IMR-90 (cell line): ENCODE results near the gene EHBP1. TPM values are rescaled to one million over a fixed set of nuclear protein-coding genes. Genes with fewer than 3 reads are reported as not detected.

Source experiments
- ATAC-seq: fragments of 200-7000 bp; cut with Tn5 transposase; 2 replicates; pipeline ENCODE4 v1.9.1; 2020; ENCODE audit warnings: low read depth, mild to moderate bottlenecking, moderate library complexity
- BruUV-seq: library from RNA; stranded (reverse); fragments of 400-500 nt; replicated peaks from 2 replicates; lab custom pipeline; 2021; lab: Mats Ljungman, UMichigan
- CTCF ChIA-PET: fragments of 300-600 bp; formaldehyde crosslinking; extraction: SDS; loops from one replicate; lab custom pipeline; 2021; ENCODE audit warnings: antibody characterized with exemption; lab: Yijun Ruan, JAX
- POLR2A ChIA-PET: fragments of 300-600 bp; sonication (Branson Sonifier 250); formaldehyde crosslinking; loops from one replicate; lab custom pipeline; 2022; ENCODE audit warnings: antibody characterized with exemption; ENCODE audit not compliant: unreplicated experiment; lab: Charles Lee
- DNase-seq: peaks from one replicate; pipeline ENCODE4 v3.0.0; 2013
- H2AFZ ChIP-seq: replicated peaks from 2 replicates; pipeline ENCODE3; 2013; ENCODE audit warnings: low read length, mild to moderate bottlenecking; ENCODE audit not compliant: poor library complexity
- H2AK5ac ChIP-seq: 2 replicates; pipeline ENCODE4 v1.6.1; 2013; ENCODE audit warnings: low read depth, low read length, inconsistent platforms
- H2AK9ac ChIP-seq: replicated peaks from 2 replicates; pipeline ENCODE3; 2013; ENCODE audit warnings: mild to moderate bottlenecking, low read depth, low read length, moderate library complexity; ENCODE audit not compliant: poor library complexity
- H2BK120ac ChIP-seq: 2 replicates; pipeline ENCODE4 v1.6.1; 2013; ENCODE audit warnings: low read depth, low read length, inconsistent platforms
- H2BK15ac ChIP-seq: 3 replicates; pipeline ENCODE4 v1.6.1; 2013; ENCODE audit warnings: low read depth, low read length, inconsistent platforms
- H2BK20ac ChIP-seq: 2 replicates; pipeline ENCODE4 v1.6.1; 2013; ENCODE audit warnings: low read depth, mild to moderate bottlenecking, inconsistent platforms, low read length, moderate library complexity
- H2BK5ac ChIP-seq: 2 replicates; pipeline ENCODE4 v1.6.1; 2013; ENCODE audit warnings: mild to moderate bottlenecking, low read depth, low read length, inconsistent platforms; ENCODE audit not compliant: poor library complexity, severe bottlenecking
- H3K14ac ChIP-seq: replicated peaks from 2 replicates; pipeline ENCODE4 v1.6.1; 2013; ENCODE audit warnings: low read depth, low read length, inconsistent platforms
- H3K18ac ChIP-seq: 2 replicates; pipeline ENCODE4 v1.6.1; 2013; ENCODE audit warnings: low read depth, low read length, control low read depth
- H3K23ac ChIP-seq: 2 replicates; pipeline ENCODE4 v1.6.1; 2013; ENCODE audit warnings: low read depth, low read length, inconsistent platforms
- H3K27ac ChIP-seq: 2 replicates; pipeline ENCODE4 v1.5.1; 2013; ENCODE audit warnings: mild to moderate bottlenecking, control low read depth, low read length; ENCODE audit not compliant: insufficient read depth
- H3K27me3 ChIP-seq: 2 replicates; pipeline ENCODE4 v1.6.1; 2013; ENCODE audit warnings: low read length; ENCODE audit not compliant: control insufficient read depth, insufficient read depth
- H3K36me3 ChIP-seq: 2 replicates; pipeline ENCODE4 v1.6.1; 2013; ENCODE audit warnings: low read length, mixed read lengths; ENCODE audit not compliant: control insufficient read depth, insufficient read depth
- H3K4ac ChIP-seq: 2 replicates; pipeline ENCODE4 v1.6.1; 2013; ENCODE audit warnings: low read depth, low read length, inconsistent platforms
- H3K4me1 ChIP-seq: 2 replicates; pipeline ENCODE4 v1.6.1; 2013; ENCODE audit warnings: low read length, mixed read lengths; ENCODE audit not compliant: control insufficient read depth, insufficient read depth
- H3K4me2 ChIP-seq: 2 replicates; pipeline ENCODE4 v1.6.1; 2013; ENCODE audit warnings: low read depth, mild to moderate bottlenecking, control low read depth, low read length, moderate library complexity
- H3K4me3 ChIP-seq: 2 replicates; pipeline ENCODE4 v1.5.1; 2013; ENCODE audit warnings: low read depth, mild to moderate bottlenecking, control low read depth, low read length, moderate library complexity; ENCODE audit not compliant: insufficient read depth
- H3K56ac ChIP-seq: 2 replicates; pipeline ENCODE4 v1.6.1; 2013; ENCODE audit warnings: low read length, inconsistent platforms; ENCODE audit not compliant: insufficient read depth; ENCODE audit errors: extremely low read depth
- H3K79me1 ChIP-seq, 2 experiments: 2 replicates each; pipeline ENCODE4 v1.6.1; 2013; ENCODE audit warnings: low read length in 2 of 2, inconsistent platforms in 1 of 2, low read depth in 1 of 2
- H3K9ac ChIP-seq: 2 replicates; pipeline ENCODE4 v1.6.1; 2013; ENCODE audit warnings: low read depth, low read length, control low read depth
- H3K9me1 ChIP-seq: 2 replicates; pipeline ENCODE4 v1.6.1; 2013; ENCODE audit warnings: low read length, inconsistent platforms; ENCODE audit not compliant: insufficient read depth
- H3K9me3 ChIP-seq: 2 replicates; pipeline ENCODE4 v1.6.1; 2013; ENCODE audit warnings: low read length; ENCODE audit not compliant: control insufficient read depth, insufficient read depth
- H4K20me1 ChIP-seq: 2 replicates; pipeline ENCODE4 v1.6.1; 2013; ENCODE audit warnings: low read length, inconsistent platforms; ENCODE audit not compliant: insufficient read depth
- H4K5ac ChIP-seq: 2 replicates; pipeline ENCODE4 v1.6.1; 2013; ENCODE audit warnings: mild to moderate bottlenecking, low read depth, low read length, control low read depth
- H4K8ac ChIP-seq, 2 experiments: 2 replicates each; pipeline ENCODE4 v1.6.1; 2013; ENCODE audit warnings: low read depth in 2 of 2, low read length in 2 of 2, control low read depth in 1 of 2, inconsistent platforms in 1 of 2
- H4K91ac ChIP-seq: 2 replicates; pipeline ENCODE4 v1.6.1; 2013; ENCODE audit warnings: low read depth, low read length, inconsistent platforms; ENCODE audit not compliant: insufficient read depth
- CHD1 ChIP-seq: IDR thresholded peaks from 2 replicates; pipeline ENCODE4 v1.6.1; 2012; ENCODE audit warnings: low read depth, low read length, improper control_type of control experiment
- MAZ ChIP-seq: IDR thresholded peaks from 2 replicates; pipeline ENCODE4 v1.6.1; 2012; ENCODE audit warnings: low read depth, mild to moderate bottlenecking, low read length, improper control_type of control experiment, moderate library complexity, borderline replicate concordance
- NFE2L2 ChIP-seq: fragments of 150-350 bp; IDR thresholded peaks from 2 replicates; pipeline ENCODE4 v1.6.1; 2016; ENCODE audit warnings: low read depth, mild to moderate bottlenecking, low read length
- POLR2A ChIP-seq: IDR thresholded peaks from 2 replicates; pipeline ENCODE4 v1.6.1; 2012; ENCODE audit warnings: mild to moderate bottlenecking, low read depth, low read length
- RAD21 ChIP-seq: IDR thresholded peaks from 2 replicates; pipeline ENCODE4 v1.6.1; 2012; ENCODE audit warnings: low read length, improper control_type of control experiment
- RFX5 ChIP-seq: IDR thresholded peaks from 2 replicates; pipeline ENCODE4 v1.8.0; 2012; ENCODE audit warnings: low read depth, mild to moderate bottlenecking, low read length, moderate library complexity
- WGBS, 2 experiments: methylation state at CpG; one replicate each; pipeline versions ENCODE4 v1.1.5 to v1.1.7; 2013; ENCODE audit warnings: missing lambda C conversion rate in 2 of 2; ENCODE audit not compliant: insufficient read length in 1 of 2; ENCODE audit errors: extremely low coverage in 2 of 2; 5-methylcytosine and 5-hydroxymethylcytosine counted together
- dilution Hi-C: fragments of 300-500 bp; cut with HindIII; formaldehyde crosslinking; loops from one replicate; pipeline ENCODE4 v1.14.3; 2018; ENCODE audit warnings: low sequenced_read_pairs; ENCODE audit not compliant: unreplicated experiment
- in situ Hi-C: fragments of 300-500 bp; cut with MboI; formaldehyde crosslinking; loops from 3 replicates; pipeline ENCODE4 v1.14.3; 2019; ENCODE audit warnings: low sequenced_read_pairs, inconsistent platforms, mixed read lengths
- intact Hi-C: fragments of 100-400 bp; cut with micrococcal nuclease; formaldehyde crosslinking; loops from 2 replicates; pipeline ENCODE4 v1.10.0; 2022
- polyA plus RNA-seq, 3 experiments: library from polyadenylated mRNA; depleted of rRNA; stranded (reverse); fragments of >200 nt; gene quantifications; 2 replicates each; pipeline ENCODE4 v1.2.3, GENCODE V29; 2012; ENCODE audit warnings: low replicate concordance in 1 of 3
- total RNA-seq: library from RNA; depleted of rRNA; stranded (reverse); fragments of >200 nt; gene quantifications from 2 replicates; pipeline ENCODE4 v1.2.3, GENCODE V29; 2012

Gene EHBP1
- total and polyA plus RNA-seq, 2 of the 4 experiments (the other 2 are of a cell fraction), result 28.3 to 44.4 TPM

DNA sequence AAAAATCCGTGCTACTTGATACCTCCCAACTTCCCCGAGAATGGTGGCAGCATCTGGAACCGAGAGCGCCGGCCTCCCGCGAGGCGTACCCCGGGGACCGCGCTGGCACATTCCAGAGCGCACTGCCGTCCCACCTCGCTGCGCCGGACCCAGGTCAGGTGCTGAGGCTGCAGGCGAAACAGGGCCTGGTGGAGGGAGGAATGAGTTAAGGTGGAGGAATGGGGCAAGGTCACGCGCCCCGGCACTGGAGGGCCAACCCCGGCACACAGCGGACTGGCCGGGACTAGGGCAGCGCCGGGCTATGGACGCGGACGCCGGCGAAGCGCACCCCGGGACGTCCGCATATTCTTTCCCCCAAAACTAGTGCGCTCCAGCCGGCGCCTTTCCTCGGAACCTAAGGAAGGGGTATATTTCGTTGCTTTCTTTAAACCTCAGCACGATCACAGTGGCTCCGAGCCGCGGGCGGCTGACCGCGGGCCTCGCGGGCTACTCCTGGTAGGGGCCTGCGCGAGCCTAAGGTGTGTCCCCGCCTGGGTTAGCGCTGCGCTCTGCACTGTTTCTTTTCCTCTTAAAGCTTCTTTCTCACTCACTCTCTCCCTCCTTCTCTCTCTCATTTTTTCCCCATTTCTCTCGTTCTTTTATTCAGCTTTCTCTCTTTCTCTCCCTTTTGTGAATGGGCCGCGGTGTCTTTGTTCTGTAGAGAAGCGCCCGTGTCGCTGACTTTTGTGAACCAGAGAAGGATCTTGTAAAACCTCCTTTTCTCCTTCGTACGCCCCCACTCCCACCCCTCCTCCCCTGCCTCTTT, 343.1 kb downstream of the EHBP1 start (continued):
- no peak for TF ChIP-seq NFE2L2

GRCh38 chr2:63049211-63049969, 343.9 kb downstream of the EHBP1 start:
- no peak overlapping the region for H4K8ac ChIP-seq
- no peak overlapping the region for H3K18ac ChIP-seq
- no peak overlapping the region for H3K9ac ChIP-seq
- no peak overlapping the region for H2BK120ac ChIP-seq
- CTCF ChIA-PET, result no interaction called here
- POLR2A ChIA-PET, result no interaction called here
- H2AK9ac ChIP-seq, result no peak overlapping the region
- intact Hi-C loops (no loop called here), dilution Hi-C loops (no loop called here), in situ Hi-C loops (loop anchor here (25.0 kb wide), 1 partner anchor 587 kb away; no protein-coding TSS in a partner anchor)
- peaks cover 9% of the 10 kb centered on the region; the same call in 1 of the 2 replicates for H4K20me1 ChIP-seq
- H2AK5ac ChIP-seq, result no peak overlapping the region
- no peak overlapping the region for H2AFZ ChIP-seq
- ATAC-seq (no peak; the same call in 1 of the 2 replicates), DNase-seq (no peak)
- H3K4me3 ChIP-seq, result peak overlapping the region; percentile 61; the same call in 1 of the 2 replicates
- no peak overlapping the region for H4K91ac ChIP-seq
- no peak overlapping the region for H2BK5ac ChIP-seq
- no peak overlapping the region for H3K56ac ChIP-seq
- no peak overlapping the region for H3K14ac ChIP-seq
- H3K9me3 ChIP-seq, result peaks cover 32% of the 10 kb centered on the region
- no peak overlapping the region for H2BK15ac ChIP-seq
- no peak overlapping the region for H3K23ac ChIP-seq
- peaks cover 5% of the 10 kb centered on the region for H3K4me1 ChIP-seq
- no peak overlapping the region for H3K4ac ChIP-seq
- H3K4me2 ChIP-seq, result peak overlapping the region; percentile 98
- BruUV-seq, result no TSS peak
- 0% methylated on average over 1 of the region's 39 CpGs; no CpG with 5 or more reads in 1 of the 2 experiments for WGBS, 2 experiments
- H2BK20ac ChIP-seq, result no peak overlapping the region
- no peak for TF ChIP-seq MAZ
- no peak for TF ChIP-seq CHD1
- no peak for TF ChIP-seq RAD21
- TF ChIP-seq RFX5, result no peak
- TF ChIP-seq POLR2A, result no peak
- peaks cover 66% of the 10 kb centered on the region for H3K27me3 ChIP-seq
- H3K79me1 ChIP-seq, result no peaks in the 10 kb centered on the region
- no peak overlapping the region for H3K27ac ChIP-seq
- no peak overlapping the region for H4K5ac ChIP-seq
- H3K36me3 ChIP-seq, result peaks cover 6% of the 10 kb centered on the region
- H3K9me1 ChIP-seq, result no peaks in the 10 kb centered on the region
